ENCODE data around the gene IL20. TPM values are rescaled to one million over a fixed set of nuclear protein-coding genes. Genes with fewer than 3 reads are reported as not detected.

Gene IL20
- total and polyA plus RNA-seq, 2 of the 8 experiments (the other 6 are each of a cell fraction or from before 2014, with no cell fraction given): not detected

DNA sequence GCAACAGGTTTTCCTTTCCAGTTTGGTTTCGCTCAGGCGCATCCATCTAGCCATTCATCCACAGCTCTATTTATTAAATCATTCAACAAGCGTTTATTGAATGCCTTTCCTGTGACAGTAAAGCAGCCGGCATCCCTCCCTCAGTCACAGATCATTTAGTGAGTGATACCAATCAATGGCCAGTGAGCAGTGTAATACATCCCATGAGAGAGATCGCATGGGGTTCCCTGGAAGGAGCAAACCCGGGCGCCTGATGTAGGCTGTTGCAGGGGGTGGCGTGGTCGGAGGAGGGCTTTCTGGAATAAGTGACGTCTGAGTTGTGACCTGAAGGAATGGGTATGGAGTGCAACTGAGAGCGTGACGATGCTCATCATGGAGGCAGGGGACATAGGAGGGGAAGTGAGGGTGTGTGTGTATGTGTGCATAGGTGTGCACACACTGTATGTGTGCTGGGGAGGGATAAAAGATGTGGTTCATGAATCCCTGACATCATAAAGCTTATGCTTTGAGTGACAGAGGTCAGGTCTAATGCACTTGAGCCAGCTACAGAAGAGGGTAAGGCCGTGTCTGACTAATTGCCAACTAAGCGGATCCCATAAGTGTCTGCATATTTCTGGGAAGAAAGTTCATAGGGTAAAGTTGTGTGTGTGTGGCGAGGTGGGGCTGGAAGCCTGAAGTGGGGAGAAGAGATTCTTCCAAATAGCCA is 49.8 kb downstream of the IL20 start:
- Histone ChIP-seq H3K36me3 (ENCODE audit: control insufficient read depth in 2 of 4, insufficient read depth in 4 of 4, low read length in 3 of 4) (no peaks in the 10 kb centered on the region), H2BK120ac (replicated peaks; ENCODE audit: low read depth, low read length) (no peak overlapping the region), H3K14ac (ENCODE audit: insufficient read length) (no peak overlapping the region), H3K4me2 (ENCODE audit: insufficient read depth in 1 of 2, low read depth in 2 of 2, low read length in 2 of 2) (no peak overlapping the region), H2AFZ (ENCODE audit: low read length) (no peak overlapping the region), H2BK15ac (ENCODE audit: low read length) (no peak overlapping the region), H2BK20ac (ENCODE audit: low read length) (no peak overlapping the region), H3K79me2 (ENCODE audit: control insufficient read depth in 1 of 2, insufficient read depth in 2 of 2, low read length in 2 of 2) (no peaks in the 10 kb centered on the region), H4K8ac (ENCODE audit: extremely low read depth, insufficient read depth, low read length) (no peak overlapping the region), H3K4me3 (ENCODE audit: extremely low read depth in 1 of 4, insufficient read depth in 2 of 4, low read depth in 3 of 4, low read length in 4 of 4) (no peak overlapping the region), H3K9me3 (ENCODE audit: insufficient read depth in 2 of 2, low read depth in 1 of 2, low read length in 1 of 2) (no peaks in the 10 kb centered on the region), H3K18ac (ENCODE audit: extremely low read depth, low read length) (no peak overlapping the region), H3K27me3 (replicated peaks in 1 of 4; ENCODE audit: control insufficient read depth in 3 of 4, extremely low read depth in 1 of 4, insufficient read depth in 3 of 4, low read length in 3 of 4) (peaks cover 2 to 6% (median 5%) of the 10 kb centered on the region in 4 experiments), H3K4ac (replicated peaks; ENCODE audit: insufficient read length, low read depth, low read length) (no peak overlapping the region), H3K23ac (ENCODE audit: insufficient read length) (no peak overlapping the region), H3K9ac (replicated peaks in 1 of 4; ENCODE audit: extremely low read depth in 1 of 4, low read depth in 3 of 4, low read length in 3 of 4) (no peak overlapping the region), H4K5ac (ENCODE audit: insufficient read length, low read depth, low read length) (no peak overlapping the region), H3K27ac (ENCODE audit: low read depth, low read length) (no peak overlapping the region), H4K20me1 (replicated peaks in 1 of 2; ENCODE audit: control insufficient read depth in 1 of 2, insufficient read depth in 2 of 2, low read length in 2 of 2) (no peaks in the 10 kb centered on the region), H2BK12ac (ENCODE audit: low read depth, low read length) (no peak overlapping the region), H3K79me1 (ENCODE audit: low read depth, low read length) (no peaks in the 10 kb centered on the region), H3K4me1 (replicated peaks in 1 of 4; ENCODE audit: control insufficient read depth in 3 of 4, insufficient read depth in 4 of 4, low read length in 3 of 4) (no peaks in the 10 kb centered on the region), H2AK5ac (ENCODE audit: low read depth, low read length) (no peak overlapping the region), H3K23me2 (ENCODE audit: low read depth, low read length) (no peaks in the 10 kb centered on the region; the same call in 1 of the 2 replicates), H2BK5ac (ENCODE audit: low read depth, low read length) (no peak overlapping the region), H4K91ac (replicated peaks; ENCODE audit: insufficient read length, low read length) (no peak overlapping the region), H3K56ac (replicated peaks; ENCODE audit: insufficient read length, low read depth, low read length) (no peak overlapping the region)
- ChIA-PET CTCF (ENCODE audit: partially characterized antibody) (interaction anchor here (0.7 to 12.9 kb wide), 8 partner anchors 14 to 188 kb away, joined by 3 to 180 read pairs (median 22); no protein-coding TSS in a partner anchor), POLR2A (ENCODE audit: partially characterized antibody) (no interaction called here)
- DNase-seq (ENCODE audit: low read depth in 1 of 2, low spot score in 2 of 2) (no peak), FAIRE-seq (no peak)
- WGBS, 2 experiments (ENCODE audit: extremely low coverage in 1 of 2, insufficient coverage in 1 of 2, insufficient read length in 1 of 2, insufficient replicate concordance in 2 of 2, low coverage in 1 of 2, low lambda C conversion rate in 2 of 2, missing lambda C conversion rate in 1 of 2): 88% methylated on average over 15 of the region's 15 CpGs; no CpG with 5 or more reads in 1 of the 2 experiments
- no peak for TF ChIP-seq CTBP2 (IDR thresholded peaks at IDR 0.05; ENCODE audit: borderline replicate concordance, insufficient read depth, insufficient read length, low read length)
- no peak for TF ChIP-seq TAF1 (IDR thresholded peaks at IDR 0.05; ENCODE audit: low read depth, low read length)
- TF ChIP-seq GTF2F1 (IDR thresholded peaks at IDR 0.05; ENCODE audit: borderline replicate concordance, low read depth, low read length): no peak
- TF ChIP-seq PHF8 (conservative IDR thresholded peaks at IDR 0.05; ENCODE audit: low read depth, low read length): no peak

Measured in H1 (cell line).